K562 (cell line): ENCODE results near the gene BMI1. TPM values are rescaled to one million over a fixed set of nuclear protein-coding genes. Genes with fewer than 3 reads are reported as not detected.

Experiments used
- CAMTA2 ChIP-seq: fragments of 250-450 bp; sonication (Bioruptor Pico); conservative IDR thresholded peaks from 2 replicates; pipeline ENCODE4 v1.5.1; 2022
- FOXP4 ChIP-seq: sonication (generic); formaldehyde crosslinking; IDR thresholded peaks from 2 replicates; pipeline ENCODE4 v1.8.0; 2022; ENCODE audit warnings: mild to moderate bottlenecking, missing genetic modification reagents, borderline replicate concordance
- GTF3C2 ChIP-seq: IDR thresholded peaks from 3 replicates; pipeline ENCODE4 v1.6.1; 2011; ENCODE audit warnings: borderline replicate concordance, mild to moderate bottlenecking, moderate library complexity; ENCODE audit not compliant: insufficient read length; ENCODE audit errors: extremely low read depth
- MTA2 ChIP-seq: fragments of 450-650 bp; IDR thresholded peaks from 2 replicates; pipeline ENCODE4 v1.6.1; 2016; ENCODE audit warnings: low read depth
- NFE2L1 ChIP-seq: fragments of 450-650 bp; IDR thresholded peaks from 2 replicates; pipeline ENCODE4 v1.6.1; 2016; ENCODE audit warnings: missing genetic modification characterization, low read depth, mild to moderate bottlenecking, missing compliant biosample characterization, moderate library complexity, borderline replicate concordance
- SMAD2 ChIP-seq: fragments of 150-350 bp; IDR thresholded peaks from 2 replicates; pipeline ENCODE4 v1.6.1; 2014; ENCODE audit warnings: low read depth, mild to moderate bottlenecking, low read length
- SMAD3 ChIP-seq: fragments of 450-650 bp; formaldehyde crosslinking; conservative IDR thresholded peaks from 2 replicates; pipeline ENCODE4 v1.4.0; 2020; ENCODE audit warnings: mild to moderate bottlenecking
- ZNF239 ChIP-seq: fragments of 250-450 bp; sonication (Bioruptor Pico); IDR thresholded peaks from 2 replicates; pipeline ENCODE4 v1.4.0; 2020; ENCODE audit warnings: mild to moderate bottlenecking
- ZNF253 ChIP-seq: fragments of 250-450 bp; sonication (Bioruptor Pico); conservative IDR thresholded peaks from 2 replicates; pipeline ENCODE4 v1.6.1; 2021; ENCODE audit warnings: mild to moderate bottlenecking
- polyA plus RNA-seq, 8 experiments: library from polyadenylated mRNA; depleted of rRNA in 4 of 8; stranded (reverse) in 5 of 8; unstranded in 3 of 8; fragments of >200 nt; fragmentation: Nextera tagmentation in 2 of 8; fragmentation: Illumina TruSeq in 1 of 8; extraction: Ambion mirVana in 2 of 8; extraction: Trizol in 1 of 8; gene quantifications; 2 replicates each; pipeline versions ENCODE4 v1.2.1 to v1.2.3, GENCODE V29; 2011 to 2014; ENCODE audit warnings: inconsistent platforms in 1 of 8, missing spikeins in 1 of 8
- total RNA-seq, 7 experiments: library from RNA; depleted of rRNA in 6 of 7; stranded (reverse); fragments of >200 nt in 6 of 7; fragmentation: Illumina TruSeq in 2 of 7; extraction: Trizol in 2 of 7; gene quantifications; 2 replicates each; pipeline versions ENCODE4 v1.2.1 to v1.2.3, GENCODE V29; 2011 to 2021; ENCODE audit warnings: low replicate concordance in 1 of 7

The BMI1 gene
- total and polyA plus RNA-seq, 9 of the 15 experiments (the other 6 are each of a cell fraction or from before 2014, with no cell fraction given): 21.4 to 103 (median 70.8) TPM

GRCh38 chr10:22317771-22318565 lies 2.9 kb upstream of the BMI1 start (continued):
- TF ChIP-seq GTF3C2 (no peak), MTA2 (no peak), ZNF253 (CRISPR knock-in tag) (no peak), SMAD3 (CRISPR knock-in tag) (no peak), SMAD2 (no peak), CAMTA2 (CRISPR knock-in tag) (no peak), NFE2L1 (tag) (no peak), FOXP4 (no peak), ZNF239 (CRISPR knock-in tag) (no peak)
